ENCODE data around the gene CLDN10.

The CLDN10 gene

DNA sequence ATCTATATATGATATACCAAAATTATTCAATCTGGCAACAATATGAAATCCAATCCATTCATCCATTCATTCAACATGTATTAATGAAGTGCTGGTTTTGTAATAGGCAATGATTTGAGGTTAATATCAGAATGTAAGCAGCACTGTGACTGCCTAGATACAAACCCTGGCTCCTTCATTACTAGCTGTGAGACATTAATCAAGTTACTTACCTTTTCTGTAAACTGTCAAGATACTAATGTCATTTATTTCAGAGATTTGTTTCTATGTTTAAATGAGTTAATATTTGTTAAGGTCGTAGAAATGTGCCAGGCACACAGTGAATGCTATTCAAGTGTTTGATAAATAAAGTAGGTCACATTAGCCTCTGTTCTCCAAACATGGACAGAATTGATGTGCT lies 40.9 kb downstream of the CLDN10 start:
- FAIRE-seq (no peak), DNase-seq (ENCODE audit: insufficient read length, low spot score) (no peak)

DNA sequence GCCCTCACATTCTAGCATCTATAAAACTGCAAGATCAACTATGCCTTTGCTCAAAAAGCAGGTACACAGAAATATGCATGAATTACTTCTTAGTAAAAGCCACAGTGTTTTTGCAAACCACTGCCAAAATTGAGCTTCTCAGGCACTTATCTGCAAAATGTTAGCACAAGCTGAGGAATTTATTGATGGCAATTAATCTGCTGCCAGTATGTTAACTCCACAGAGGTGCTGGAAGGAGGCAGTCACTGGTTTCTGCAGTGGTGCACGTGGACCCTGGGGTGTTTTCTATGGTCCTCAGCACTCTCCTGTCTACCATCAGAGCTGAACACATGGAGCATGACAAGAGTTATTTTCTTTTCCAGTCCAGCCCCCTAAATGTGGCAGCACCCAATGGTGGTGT lies 44.2 kb downstream of the CLDN10 start:
- FAIRE-seq, result no peak
- DNase-seq (ENCODE audit: insufficient read length, low spot score), result no peak

- no peak for FAIRE-seq
Observed at GRCh38 chr13:95601216-95601615, 48.7 kb downstream of the CLDN10 start.

GRCh38 chr13:95601906-95602305 lies 49.4 kb downstream of the CLDN10 start:
- DNase-seq (ENCODE audit: insufficient read length, low spot score) (no peak), FAIRE-seq (no peak)

More at GRCh38 chr13:95601216-95601615, 48.7 kb downstream of the CLDN10 start:
- DNase-seq (ENCODE audit: insufficient read length, low spot score), result no peak

- DNase-seq (ENCODE audit: insufficient read length, low spot score), result no peak
- no peak for FAIRE-seq
Observed at GRCh38 chr13:95603887-95604555, 51.5 kb downstream of the CLDN10 start.

DNA sequence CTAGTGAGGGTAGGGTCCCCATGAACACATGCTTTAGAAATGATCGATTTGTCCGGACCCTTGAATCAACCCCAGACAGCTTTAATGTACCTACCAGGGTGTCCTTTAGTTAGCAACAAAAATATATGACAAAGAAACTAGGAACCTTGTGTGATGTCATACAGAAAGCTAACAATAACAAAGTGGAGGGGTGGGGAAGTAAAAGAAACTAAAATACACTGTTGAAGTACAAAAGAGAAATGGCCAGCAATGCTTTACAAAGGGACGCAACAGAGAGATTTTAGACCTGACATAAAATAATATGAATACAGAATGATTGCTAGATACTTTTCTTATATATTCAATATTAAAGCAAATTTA lies 52.0 kb downstream of the CLDN10 start:
- FAIRE-seq, result no peak
- no peak for DNase-seq (ENCODE audit: insufficient read length, low spot score)

GRCh38 chr13:95605448-95606125 lies 53.1 kb downstream of the CLDN10 start:
- DNase-seq (ENCODE audit: insufficient read length, low spot score) (no peak), FAIRE-seq (no peak)

DNA sequence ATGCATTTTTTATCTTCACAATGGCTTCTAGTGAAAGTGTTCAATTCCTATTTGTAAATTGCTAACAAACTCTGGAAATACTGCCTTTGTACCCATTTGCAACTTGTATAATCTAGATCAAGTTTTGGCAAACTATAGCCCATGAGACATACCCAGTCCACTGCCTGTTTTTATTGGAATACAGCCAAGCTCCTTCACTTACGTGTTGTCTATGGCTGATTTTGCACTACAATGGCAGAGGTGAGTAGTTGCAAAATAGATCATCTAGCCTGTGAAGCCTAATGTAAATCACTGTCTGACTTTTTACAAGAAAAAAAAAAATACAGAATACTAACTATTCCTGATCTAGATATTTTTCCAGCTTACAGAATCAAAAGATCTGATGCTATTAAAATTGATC lies 54.8 kb downstream of the CLDN10 start:
- FAIRE-seq (no peak), DNase-seq (ENCODE audit: insufficient read length, low spot score) (no peak)

- no peak for DNase-seq (ENCODE audit: insufficient read length, low spot score)
- no peak for FAIRE-seq
Observed at GRCh38 chr13:95608640-95609323, 56.3 kb downstream of the CLDN10 start.

GRCh38 chr13:95614641-95615245 lies 62.2 kb downstream of the CLDN10 start:
- FAIRE-seq (no peak), DNase-seq (ENCODE audit: insufficient read length, low spot score) (no peak)

DNA sequence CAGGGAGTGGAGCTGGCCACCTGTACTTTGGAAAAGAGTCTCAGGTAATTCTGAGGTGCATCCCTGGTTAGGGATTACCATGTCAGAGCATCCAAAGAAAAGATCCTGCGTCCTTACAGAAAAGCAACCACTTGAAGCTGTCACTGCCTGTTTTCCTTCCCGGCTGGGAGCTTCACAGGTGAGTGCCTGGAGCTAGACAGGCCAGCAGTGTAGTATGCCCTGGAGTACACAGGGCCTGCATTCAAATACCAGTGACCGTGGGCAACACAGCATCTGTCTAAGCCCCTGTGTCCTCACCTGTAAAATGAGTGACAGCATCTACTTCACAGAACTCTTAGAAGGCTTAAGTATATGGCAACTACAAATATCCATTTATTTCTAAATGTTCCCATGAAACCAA lies 63.0 kb downstream of the CLDN10 start:
- no peak for FAIRE-seq
- no peak for DNase-seq (ENCODE audit: insufficient read length, low spot score)

- FAIRE-seq (no peak), DNase-seq (ENCODE audit: insufficient read length, low spot score) (no peak)
Observed at GRCh38 chr13:95620030-95620824, 67.7 kb downstream of the CLDN10 start.

DNA sequence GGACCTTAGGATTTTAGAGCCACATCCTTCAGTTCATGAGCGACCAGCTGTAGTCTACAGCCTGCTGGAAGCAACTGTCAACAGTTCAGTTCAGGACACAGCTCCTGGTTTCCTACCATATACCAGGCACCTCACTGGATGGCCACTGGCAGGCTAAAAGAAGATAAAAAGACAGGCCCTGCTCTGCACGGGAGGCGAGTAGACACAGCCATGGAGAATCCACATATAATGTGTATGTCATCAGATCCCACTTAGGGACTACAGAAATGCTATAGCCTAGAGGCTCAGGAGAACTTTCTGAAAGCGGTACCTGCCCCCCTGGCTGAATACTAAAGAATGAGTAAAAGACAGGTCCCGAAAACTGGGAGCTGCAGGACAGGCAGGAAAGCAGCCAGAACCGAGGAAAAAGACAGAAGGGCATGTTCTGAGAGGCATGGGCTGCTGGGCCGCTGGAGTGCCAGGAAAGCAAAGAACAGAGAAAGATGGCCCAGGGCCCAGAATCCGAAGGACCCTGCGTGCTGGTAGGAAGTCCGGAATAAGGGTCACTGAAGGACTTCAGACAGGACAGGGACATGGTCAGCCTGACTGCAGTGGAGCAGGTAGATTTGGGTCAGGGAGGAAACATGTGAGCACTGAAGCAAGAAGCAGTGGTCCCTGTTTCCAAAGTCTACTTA lies 68.4 kb downstream of the CLDN10 start:
- DNase-seq (ENCODE audit: insufficient read length, low spot score), result no peak
- FAIRE-seq, result no peak

- FAIRE-seq (no peak), DNase-seq (ENCODE audit: insufficient read length, low spot score) (no peak)
Observed at GRCh38 chr13:95623141-95623540, 70.6 kb downstream of the CLDN10 start.

DNA sequence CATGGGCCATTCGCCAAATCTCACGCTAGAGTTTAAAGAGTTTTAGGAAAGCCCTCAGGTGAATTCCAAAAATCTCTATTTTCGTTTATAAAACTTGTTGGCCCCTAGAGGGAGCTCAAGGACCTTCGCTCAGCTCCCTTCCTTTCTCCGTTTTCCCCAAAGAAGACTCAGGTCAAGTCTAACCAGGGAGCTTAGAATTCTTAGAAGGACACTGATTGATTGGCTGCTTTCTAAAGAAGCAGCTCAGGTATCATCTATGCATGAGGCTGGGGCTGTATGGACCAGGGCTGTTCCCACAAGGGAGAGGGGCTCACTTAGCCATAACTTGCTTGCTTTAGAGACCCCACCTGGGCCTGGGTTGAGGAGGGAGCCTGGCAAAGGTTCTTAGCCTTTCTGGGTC lies 71.5 kb downstream of the CLDN10 start:
- peak; percentile 35 for DNase-seq (ENCODE audit: insufficient read length, low spot score)
- peak; percentile 86 for FAIRE-seq

DNA sequence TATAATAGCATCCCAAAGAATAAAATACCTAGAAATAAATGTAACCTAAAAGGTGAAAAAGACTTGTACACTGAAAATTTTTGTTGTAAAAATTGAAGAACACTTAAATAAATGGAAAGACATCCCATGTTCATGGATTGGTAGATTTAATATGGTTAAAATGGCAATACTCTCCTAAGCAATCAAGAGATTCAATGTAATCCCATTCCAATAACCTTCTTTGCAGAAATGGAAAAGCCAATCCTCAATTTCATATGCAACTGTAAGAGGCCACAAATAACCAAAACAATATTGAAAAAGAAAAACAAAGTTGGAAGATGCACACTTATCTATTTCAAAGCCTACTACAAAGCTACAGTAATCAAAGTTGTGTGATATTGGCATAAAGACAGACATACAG lies 74.2 kb downstream of the CLDN10 start:
- FAIRE-seq, result no peak
- no peak for DNase-seq (ENCODE audit: insufficient read length, low spot score)

- DNase-seq (ENCODE audit: insufficient read length, low spot score) (no peak), FAIRE-seq (no peak)
Observed at GRCh38 chr13:95627590-95627989, 75.1 kb downstream of the CLDN10 start.

DNA sequence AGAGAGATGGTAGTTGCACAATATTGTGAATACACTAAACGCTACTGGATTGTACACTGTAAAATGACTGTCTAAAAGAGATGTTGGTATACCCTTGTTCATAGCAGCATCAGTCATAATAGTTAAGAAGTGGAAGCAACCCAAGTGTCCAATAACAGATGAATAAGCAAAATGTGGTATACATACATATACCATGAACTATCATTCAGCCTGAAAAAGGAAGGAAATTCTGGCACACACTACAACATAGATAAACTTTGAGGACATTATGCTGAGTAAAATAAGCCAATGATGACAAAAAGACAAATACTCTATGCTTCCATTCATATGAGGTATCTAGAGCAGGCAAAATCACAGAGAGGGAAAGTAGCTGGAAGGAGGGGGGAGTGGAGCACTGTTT lies 76.0 kb downstream of the CLDN10 start:
- FAIRE-seq (no peak), DNase-seq (ENCODE audit: insufficient read length, low spot score) (no peak)

GRCh38 chr13:95629071-95629470 lies 76.6 kb downstream of the CLDN10 start:
- FAIRE-seq, result no peak
- no peak for DNase-seq (ENCODE audit: insufficient read length, low spot score)

All from GM19239 (cell line).